GM19023 (cell line): ENCODE results near the gene RPS17.
"Not testable (repeated sequence)": the region's sequence is repeated elsewhere in the genome, so short reads cannot be mapped to it uniquely, and the experiment has no call there.

Experiments used
- ATAC-seq: cut with Tn5 transposase; IDR thresholded peaks from one replicate; pipeline ENCODE4 v1.9.1; 2021; ENCODE audit warnings: mild to moderate bottlenecking, moderate library complexity; ENCODE audit not compliant: unreplicated experiment

Gene RPS17

GRCh38 chr15:82513587-82513986 lies 26.7 kb downstream of the RPS17 start:
- ATAC-seq = not testable (repeated sequence)

GRCh38 chr15:82507693-82508092 lies 32.6 kb downstream of the RPS17 start:
- not testable (repeated sequence) for ATAC-seq

- ATAC-seq = not testable (repeated sequence)
Measured at GRCh38 chr15:82507087-82507486, 33.2 kb downstream of the RPS17 start.

- ATAC-seq = not testable (repeated sequence)
Measured at GRCh38 chr15:82505842-82506241, 34.4 kb downstream of the RPS17 start.

GRCh38 chr15:82504074-82504473 lies 36.2 kb downstream of the RPS17 start:
- ATAC-seq = not testable (repeated sequence)

GRCh38 chr15:82502700-82503339 lies 37.4 kb downstream of the RPS17 start:
- ATAC-seq = not testable (repeated sequence)

- ATAC-seq = not testable (repeated sequence)
Measured at GRCh38 chr15:82500772-82501171, 39.5 kb downstream of the RPS17 start.

- ATAC-seq = not testable (repeated sequence)
Measured at GRCh38 chr15:82497978-82498377, 42.3 kb downstream of the RPS17 start.

GRCh38 chr15:82488250-82488649 lies 52.0 kb downstream of the RPS17 start:
- not testable (repeated sequence) for ATAC-seq

- ATAC-seq = not testable (repeated sequence)
Measured at GRCh38 chr15:82487045-82487444, 53.2 kb downstream of the RPS17 start.
